MCF 10A (cell line): Measurements from ENCODE around the gene PGRMC1. TPM values are rescaled to one million over a fixed set of nuclear protein-coding genes. Genes with fewer than 3 reads are reported as not detected.
A peak's percentile ranks its signal among the peaks of the same experiment; 100 is the strongest.

ENCODE experiments used
- BruUV-seq: library from RNA; stranded (reverse); fragments of 400-500 nt; replicated peaks from 2 replicates; lab custom pipeline; 2021; lab: Mats Ljungman, UMichigan
- CTCF ChIA-PET: fragments of 300-600 bp; sonication (Branson Sonifier 250); formaldehyde crosslinking; extraction: SDS; loops from one replicate; lab custom pipeline; 2021; ENCODE audit warnings: antibody characterized with exemption, inconsistent platforms; lab: Yijun Ruan, JAX
- POLR2A ChIA-PET: fragments of 300-600, 350-650 bp; sonication (Branson Sonifier 250); formaldehyde crosslinking; extraction: SDS; loops from one replicate; lab custom pipeline; 2020; ENCODE audit warnings: antibody characterized with exemption, inconsistent platforms; lab: Yijun Ruan, JAX
- DNase-seq: peaks from one replicate; pipeline ENCODE4 v3.0.0-alpha.2; 2018; ENCODE audit not compliant: unreplicated experiment
- H3K27ac Mint-ChIP-seq: one replicate; pipeline ENCODE4 v1.8.0; 2022; ENCODE audit warnings: mild to moderate bottlenecking, low read depth, mixed read lengths; ENCODE audit not compliant: unreplicated experiment
- H3K27me3 Mint-ChIP-seq: one replicate; pipeline ENCODE4 v1.8.0; 2022; ENCODE audit warnings: mixed read lengths; ENCODE audit not compliant: insufficient read depth, unreplicated experiment
- H3K36me3 Mint-ChIP-seq: one replicate; pipeline ENCODE4 v1.8.0; 2022; ENCODE audit warnings: mild to moderate bottlenecking, moderate library complexity, mixed read lengths; ENCODE audit not compliant: insufficient read depth, unreplicated experiment
- H3K4me1 Mint-ChIP-seq: one replicate; pipeline ENCODE4 v1.8.0; 2022; ENCODE audit warnings: mixed read lengths; ENCODE audit not compliant: insufficient read depth, unreplicated experiment
- H3K4me3 Mint-ChIP-seq: one replicate; pipeline ENCODE4 v1.8.0; 2022; ENCODE audit warnings: mild to moderate bottlenecking, moderate library complexity, mixed read lengths; ENCODE audit not compliant: unreplicated experiment
- H3K9me3 Mint-ChIP-seq: one replicate; pipeline ENCODE4 v1.8.0; 2022; ENCODE audit warnings: mixed read lengths; ENCODE audit not compliant: unreplicated experiment
- intact Hi-C: fragments of 100-400 bp; cut with micrococcal nuclease; formaldehyde crosslinking; loops from 2 replicates; pipeline ENCODE4 v1.14.1; 2022
- total RNA-seq: library from RNA; stranded (reverse); gene quantifications from 2 replicates; pipeline ENCODE4 v1.2.3, GENCODE V29; 2022
- TF ChIP-seq, protein P1 (sequence below): fragments of 200-600 bp; IDR thresholded peaks from one replicate; pipeline ENCODE4 v1.8.0; 2022; ENCODE audit warnings: antibody characterized with exemption, mild to moderate bottlenecking; ENCODE audit not compliant: unreplicated experiment

The PGRMC1 gene
- total RNA-seq, 1 experiment from 2014 or later = 40.7 TPM

DNA sequence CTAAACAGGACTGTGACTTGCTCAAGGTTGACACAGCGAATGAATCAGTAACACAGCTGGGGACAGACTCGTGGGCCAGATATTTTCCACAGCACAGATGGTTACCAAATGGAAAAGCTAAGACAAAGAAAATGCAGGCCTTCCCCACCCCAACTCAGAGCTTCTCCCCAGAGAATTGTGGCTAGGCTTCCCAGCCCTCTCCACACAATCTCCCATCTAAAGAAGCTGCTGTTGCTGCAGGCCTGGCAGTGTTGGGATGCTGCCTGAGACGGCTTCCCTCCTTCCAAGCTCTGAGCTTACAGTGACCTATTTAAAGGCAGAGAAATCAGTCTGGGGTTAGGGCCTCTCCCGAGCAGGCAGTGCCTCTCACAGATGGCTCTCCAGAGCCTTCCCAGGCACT is 46.5 kb upstream of the PGRMC1 start:
- H3K9me3 Mint-ChIP-seq = no peaks in the 10 kb centered on the region
- TF ChIP-seq, protein P1, sequence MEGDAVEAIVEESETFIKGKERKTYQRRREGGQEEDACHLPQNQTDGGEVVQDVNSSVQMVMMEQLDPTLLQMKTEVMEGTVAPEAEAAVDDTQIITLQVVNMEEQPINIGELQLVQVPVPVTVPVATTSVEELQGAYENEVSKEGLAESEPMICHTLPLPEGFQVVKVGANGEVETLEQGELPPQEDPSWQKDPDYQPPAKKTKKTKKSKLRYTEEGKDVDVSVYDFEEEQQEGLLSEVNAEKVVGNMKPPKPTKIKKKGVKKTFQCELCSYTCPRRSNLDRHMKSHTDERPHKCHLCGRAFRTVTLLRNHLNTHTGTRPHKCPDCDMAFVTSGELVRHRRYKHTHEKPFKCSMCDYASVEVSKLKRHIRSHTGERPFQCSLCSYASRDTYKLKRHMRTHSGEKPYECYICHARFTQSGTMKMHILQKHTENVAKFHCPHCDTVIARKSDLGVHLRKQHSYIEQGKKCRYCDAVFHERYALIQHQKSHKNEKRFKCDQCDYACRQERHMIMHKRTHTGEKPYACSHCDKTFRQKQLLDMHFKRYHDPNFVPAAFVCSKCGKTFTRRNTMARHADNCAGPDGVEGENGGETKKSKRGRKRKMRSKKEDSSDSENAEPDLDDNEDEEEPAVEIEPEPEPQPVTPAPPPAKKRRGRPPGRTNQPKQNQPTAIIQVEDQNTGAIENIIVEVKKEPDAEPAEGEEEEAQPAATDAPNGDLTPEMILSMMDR = no peak
- H3K4me1 Mint-ChIP-seq = no peaks in the 10 kb centered on the region
- POLR2A ChIA-PET = interaction anchor here (0.5 kb wide), 1 partner anchor 167 kb away, joined by 3 read pairs; no protein-coding TSS in a partner anchor
- DNase-seq = no peak
- H3K27ac Mint-ChIP-seq = no peak overlapping the region
- H3K36me3 Mint-ChIP-seq = no peaks in the 10 kb centered on the region
- BruUV-seq = no TSS peak
- H3K4me3 Mint-ChIP-seq = no peak overlapping the region
- peaks cover 36% of the 10 kb centered on the region for H3K27me3 Mint-ChIP-seq
- intact Hi-C loops = no loop called here
- CTCF ChIA-PET = interaction anchor here (0.8 to 1.8 kb wide), 5 partner anchors 16 to 1477 kb away, joined by 3 to 8 read pairs (median 3); no protein-coding TSS in a partner anchor

DNA sequence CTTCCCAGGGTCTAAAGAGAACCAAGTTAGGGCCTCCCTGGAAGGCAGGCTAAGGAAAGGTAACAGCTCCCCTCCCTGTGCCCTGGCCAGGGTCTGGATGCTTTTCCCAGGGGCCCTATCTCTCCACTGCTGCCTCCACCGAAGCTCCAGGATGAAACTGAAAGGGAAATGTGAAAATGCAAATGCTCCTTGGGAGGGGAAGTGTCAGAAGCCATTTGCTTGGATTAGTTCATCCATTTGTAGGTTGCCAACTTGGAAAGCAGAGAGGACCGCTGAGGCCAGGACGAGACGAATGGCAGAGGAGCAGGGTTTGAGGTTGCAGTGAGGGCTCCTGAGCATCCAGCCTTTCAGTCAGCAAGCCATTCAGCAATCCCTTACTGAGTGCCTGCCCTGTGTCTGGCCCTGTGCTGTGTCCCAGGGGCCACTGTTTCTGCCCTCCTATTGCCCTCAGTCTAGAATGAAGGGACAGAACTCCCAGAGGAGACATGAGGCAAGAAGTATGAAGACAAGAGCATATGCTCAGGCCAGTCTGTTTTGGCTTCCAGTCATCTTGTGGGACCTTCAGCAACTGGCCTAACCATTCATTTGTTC is 45.9 kb upstream of the PGRMC1 start:
- no TSS peak for BruUV-seq
- TF ChIP-seq, protein P1 = no peak
- DNase-seq = no peak
- Mint-ChIP-seq H3K27ac (no peak overlapping the region), H3K36me3 (no peaks in the 10 kb centered on the region), H3K27me3 (peaks cover 42% of the 10 kb centered on the region), H3K4me3 (no peak overlapping the region), H3K4me1 (no peaks in the 10 kb centered on the region), H3K9me3 (no peaks in the 10 kb centered on the region)
- CTCF ChIA-PET = interaction anchor here (0.8 to 1.8 kb wide), 4 partner anchors 15 to 1477 kb away, joined by 3 to 8 read pairs (median 3); no protein-coding TSS in a partner anchor
- intact Hi-C loops = no loop called here
- POLR2A ChIA-PET = interaction anchor here (0.5 kb wide), 1 partner anchor 166 kb away, joined by 3 read pairs; no protein-coding TSS in a partner anchor

DNA sequence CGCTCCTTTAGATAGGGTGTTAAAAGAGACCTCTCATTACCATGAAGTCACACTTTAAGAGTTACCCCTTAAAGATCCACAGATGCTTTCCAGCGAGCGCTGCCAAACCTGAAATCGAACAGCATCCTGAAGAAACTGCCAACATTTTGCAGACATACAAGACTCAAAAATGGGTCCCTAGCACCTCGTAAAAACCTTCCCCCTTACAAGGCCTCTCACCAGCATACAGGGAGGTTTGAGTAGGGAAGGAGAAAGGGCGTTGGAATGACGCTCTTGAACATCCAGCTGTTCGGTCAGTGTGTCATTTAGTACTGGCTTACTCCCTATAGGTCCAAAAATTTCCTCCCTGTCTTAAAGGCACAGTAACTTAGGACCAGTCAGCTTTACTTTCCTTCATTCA is 45.3 kb upstream of the PGRMC1 start:
- Mint-ChIP-seq H3K27ac (no peak overlapping the region), H3K9me3 (no peaks in the 10 kb centered on the region), H3K27me3 (peaks cover 48% of the 10 kb centered on the region), H3K4me3 (no peak overlapping the region), H3K4me1 (no peaks in the 10 kb centered on the region), H3K36me3 (no peaks in the 10 kb centered on the region)
- TF ChIP-seq, protein P1 = no peak
- peak; percentile 6 for DNase-seq
- no TSS peak for BruUV-seq
- POLR2A ChIA-PET = no interaction called here
- CTCF ChIA-PET = no interaction called here
- intact Hi-C loops = no loop called here

DNA sequence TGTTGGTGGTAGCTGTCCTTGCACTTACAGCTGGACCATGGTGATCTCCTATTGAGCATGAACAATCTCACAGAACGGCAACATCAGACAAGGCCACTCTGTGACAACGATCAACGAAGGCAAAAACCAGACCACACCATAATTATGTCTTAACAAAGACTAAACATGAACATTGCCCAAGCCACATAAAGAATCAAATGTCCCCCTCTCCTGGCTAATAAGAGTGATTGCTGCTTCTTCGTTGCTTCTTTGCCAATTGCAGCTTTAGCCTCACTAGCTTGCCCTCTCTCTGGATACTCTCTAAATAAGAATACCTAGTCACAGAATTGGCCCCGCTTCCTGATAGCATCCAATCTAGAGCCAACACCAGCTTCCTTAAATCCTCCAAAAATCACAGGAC is 41.5 kb upstream of the PGRMC1 start:
- Mint-ChIP-seq H3K9me3 (no peaks in the 10 kb centered on the region), H3K4me3 (no peak overlapping the region), H3K4me1 (no peaks in the 10 kb centered on the region), H3K27ac (no peak overlapping the region), H3K27me3 (peaks cover 78% of the 10 kb centered on the region), H3K36me3 (no peaks in the 10 kb centered on the region)
- POLR2A ChIA-PET = no interaction called here
- peak; percentile 38 for DNase-seq
- CTCF ChIA-PET = interaction anchor here (0.9 to 1.6 kb wide), 6 partner anchors 11 to 76 kb away, joined by 3 to 6 read pairs (median 4); no protein-coding TSS in a partner anchor
- intact Hi-C loops = no loop called here
- TF ChIP-seq, protein P1 = no peak
- BruUV-seq = no TSS peak
